GM12891 (cell line): ENCODE data around the gene SCARB2.

Experiments used
- PAX5 ChIP-seq: IDR thresholded peaks from 2 replicates; pipeline ENCODE4 v1.6.1; 2011; ENCODE audit warnings: low read length, moderate library complexity, mild to moderate bottlenecking; ENCODE audit not compliant: insufficient read depth, severe bottlenecking
- POLR2A ChIP-seq: IDR thresholded peaks from 2 replicates; pipeline ENCODE4 v1.6.1; 2011; ENCODE audit warnings: low read depth, low read length, control low read depth
- POLR2AphosphoS5 ChIP-seq: IDR thresholded peaks from 2 replicates; pipeline ENCODE4 v1.6.1; 2011; ENCODE audit warnings: low read depth, low read length, control low read depth
- SPI1 ChIP-seq: IDR thresholded peaks from 2 replicates; pipeline ENCODE4 v1.6.1; 2011; ENCODE audit warnings: low read depth, low read length, control low read depth

- TF ChIP-seq POLR2AphosphoS5 (no peak), POLR2A (no peak), PAX5 (no peak), SPI1 (no peak)
Observed at GRCh38 chr4:76240236-76240635, 26.6 kb upstream of the SCARB2 start.
